GM12878 (cell line): ENCODE data around the gene WNT3A. TPM values are rescaled to one million over a fixed set of nuclear protein-coding genes. Genes with fewer than 3 reads are reported as not detected.

Experiments used
- ATAC-seq: fragments of 200-7000 bp; cut with Tn5 transposase; 3 replicates; pipeline ENCODE4 v1.9.1; 2020; ENCODE audit warnings: mild to moderate bottlenecking, moderate library complexity
- BruUV-seq: library from RNA; stranded (reverse); fragments of 400-500 nt; replicated peaks from 2 replicates; lab custom pipeline; 2021; lab: Mats Ljungman, UMichigan
- CTCF ChIA-PET: fragments of 300-600 bp; sonication (Branson Sonifier 250); formaldehyde crosslinking; extraction: SDS; loops from one replicate; lab custom pipeline; 2021; ENCODE audit warnings: inconsistent platforms; lab: Yijun Ruan, JAX
- POLR2A ChIA-PET: fragments of 350-600 bp; formaldehyde crosslinking; extraction: SDS; loops from one replicate; lab custom pipeline; 2021; ENCODE audit warnings: inconsistent platforms; lab: Charles Lee
- RAD21 ChIA-PET: fragments of 300-600 bp; sonication (Branson Sonifier 250); formaldehyde crosslinking; loops from one replicate; lab custom pipeline; 2023; ENCODE audit warnings: antibody characterized with exemption; ENCODE audit not compliant: unreplicated experiment; lab: Charles Lee
- SMC1A ChIA-PET: fragments of 300-600 bp; sonication (Branson Sonifier 250); formaldehyde crosslinking; loops from one replicate; lab custom pipeline; 2023; ENCODE audit not compliant: unreplicated experiment, uncharacterized antibody; lab: Charles Lee
- DNase-seq: peaks from one replicate; pipeline ENCODE4 v3.0.0-alpha.2; 2011; ENCODE audit warnings: low read depth, low spot score
- FAIRE-seq: peaks from 3 replicates; lab custom pipeline; 2011; peaks lifted over from hg19 to GRCh38; lab: Jason Lieb, UNC
- H2AFZ ChIP-seq: 2 replicates; pipeline ENCODE4 v1.6.0; 2011; ENCODE audit warnings: low read depth, low read length, control low read depth; ENCODE audit not compliant: control insufficient read depth
- H3K27ac ChIP-seq: 2 replicates; pipeline ENCODE4 v1.5.1; 2011; ENCODE audit warnings: control low read depth; ENCODE audit not compliant: control insufficient read depth, insufficient read depth
- H3K27me3 ChIP-seq, 2 experiments: replicated peaks in 1 of 2; 2 replicates each; pipeline versions ENCODE4 v1.6.0 to v1.6.1; 2011; ENCODE audit warnings: low read length in 1 of 2; ENCODE audit not compliant: control insufficient read depth in 2 of 2, insufficient read depth in 2 of 2
- H3K36me3 ChIP-seq, 2 experiments: 2 replicates each; pipeline ENCODE4 v1.5.1; 2011; ENCODE audit warnings: low read length in 1 of 2; ENCODE audit not compliant: control insufficient read depth in 2 of 2, insufficient read depth in 2 of 2
- H3K4me1 ChIP-seq: 2 replicates; pipeline ENCODE4 v1.6.1; 2011; ENCODE audit warnings: mild to moderate bottlenecking, low read length, moderate library complexity, mixed read lengths; ENCODE audit not compliant: control insufficient read depth, insufficient read depth
- H3K4me2 ChIP-seq: 2 replicates; pipeline ENCODE4 v1.6.0; 2011; ENCODE audit warnings: control low read depth; ENCODE audit not compliant: control insufficient read depth, insufficient read depth
- H3K4me3 ChIP-seq: fragments of 200-600 bp; sonication (generic); 2 replicates; pipeline ENCODE4 v1.5.1; 2016
- H3K79me2 ChIP-seq: 2 replicates; pipeline ENCODE4 v1.6.0; 2011; ENCODE audit warnings: low read length; ENCODE audit not compliant: control insufficient read depth, insufficient read depth
- H3K9ac ChIP-seq: 2 replicates; pipeline ENCODE4 v1.8.0; 2011; ENCODE audit warnings: low read length, control low read depth, mixed read lengths; ENCODE audit not compliant: control insufficient read depth, insufficient read depth
- H3K9me3 ChIP-seq: replicated peaks from 3 replicates; pipeline ENCODE4 v1.5.1; 2011; ENCODE audit warnings: mild to moderate bottlenecking, low read length; ENCODE audit not compliant: control insufficient read depth, insufficient read depth
- H4K20me1 ChIP-seq: 2 replicates; pipeline ENCODE4 v1.6.0; 2011; ENCODE audit not compliant: control insufficient read depth, insufficient read depth
- CBFB ChIP-seq: IDR thresholded peaks from 2 replicates; pipeline ENCODE4 v1.6.1; 2016; ENCODE audit warnings: antibody characterized with exemption, low read depth
- CEBPB ChIP-seq, 2 experiments: fragments of 150-350 bp in 1 of 2; IDR thresholded peaks; 2 replicates each; pipeline ENCODE4 v1.6.1; 2012 to 2014; ENCODE audit warnings: low read depth in 2 of 2, low read length in 2 of 2, borderline replicate concordance in 1 of 2, inconsistent platforms in 1 of 2
- EGR1 ChIP-seq, 2 experiments: IDR thresholded peaks; 1 replicate in 1 of 2; 2 replicates in 1 of 2; pipeline ENCODE4 v1.6.1; 2011 to 2012; ENCODE audit warnings: low read depth in 2 of 2, low read length in 2 of 2, borderline replicate concordance in 1 of 2, mild to moderate bottlenecking in 1 of 2, moderate library complexity in 1 of 2
- ELK1 ChIP-seq: IDR thresholded peaks from 2 replicates; pipeline ENCODE4 v1.6.1; 2012; ENCODE audit warnings: low read depth, low read length, improper control_type of control experiment
- GATAD2B ChIP-seq: fragments of 450-650 bp; conservative IDR thresholded peaks from 2 replicates; pipeline ENCODE4 v1.6.1; 2017; ENCODE audit warnings: low read depth, mild to moderate bottlenecking, moderate library complexity
- IRF4 ChIP-seq: IDR thresholded peaks from 2 replicates; pipeline ENCODE4 v1.6.1; 2011; ENCODE audit warnings: low read depth, low read length
- MYB ChIP-seq: fragments of 150-350 bp; IDR thresholded peaks from 2 replicates; pipeline ENCODE4 v1.6.1; 2014; ENCODE audit warnings: mild to moderate bottlenecking, low read depth, low read length, borderline replicate concordance
- MYC ChIP-seq: IDR thresholded peaks from 2 replicates; pipeline ENCODE4 v1.6.1; 2011; ENCODE audit warnings: mild to moderate bottlenecking, low read length, moderate library complexity, inconsistent platforms; ENCODE audit not compliant: insufficient read depth, insufficient replicate concordance, insufficient read length, severe bottlenecking
- NR2C2 ChIP-seq: IDR thresholded peaks from 2 replicates; pipeline ENCODE4 v1.6.1; 2011; ENCODE audit warnings: borderline replicate concordance, low read depth; ENCODE audit not compliant: control insufficient read depth, insufficient read length
- PAX8 ChIP-seq: fragments of 450-650 bp; IDR thresholded peaks from 2 replicates; pipeline ENCODE4 v1.6.1; 2017; ENCODE audit warnings: mild to moderate bottlenecking, moderate library complexity
- POLR2A ChIP-seq: IDR thresholded peaks from 2 replicates; pipeline ENCODE4 v1.6.1; 2011; ENCODE audit warnings: low read depth, mild to moderate bottlenecking, low read length
- TAF1 ChIP-seq: IDR thresholded peaks from 2 replicates; pipeline ENCODE4 v1.6.1; 2011; ENCODE audit warnings: mild to moderate bottlenecking, low read depth, low read length, borderline replicate concordance
- USF1 ChIP-seq: IDR thresholded peaks from 2 replicates; pipeline ENCODE4 v1.6.1; 2011; ENCODE audit warnings: borderline replicate concordance, low read depth, mild to moderate bottlenecking, moderate library complexity, mixed read lengths, low read length; ENCODE audit not compliant: insufficient read depth; ENCODE audit errors: extremely low read length
- ZNF622 ChIP-seq: fragments of 450-650 bp; IDR thresholded peaks from 2 replicates; pipeline ENCODE4 v1.6.1; 2017; ENCODE audit warnings: mild to moderate bottlenecking, inconsistent platforms
- WGBS: methylation state at CpG from one replicate; pipeline ENCODE4 v1.1.6; 2016; ENCODE audit warnings: low lambda C conversion rate; ENCODE audit not compliant: insufficient replicate concordance, insufficient coverage; ENCODE audit errors: missing lambda C conversion rate; 5-methylcytosine and 5-hydroxymethylcytosine counted together
- in situ Hi-C: fragments of 300-500 bp; cut with MboI; formaldehyde crosslinking; loops from 9 replicates; pipeline ENCODE4 v1.14.3; 2018; ENCODE audit warnings: mixed read lengths
- intact Hi-C: fragments of 100-400 bp; cut with micrococcal nuclease; formaldehyde crosslinking; loops from one replicate; pipeline ENCODE4 v1.14.2; 2022; ENCODE audit not compliant: unreplicated experiment
- polyA plus RNA-seq, 11 experiments: library from polyadenylated mRNA; depleted of rRNA in 4 of 11; unstranded in 6 of 11; stranded (reverse) in 5 of 11; fragments of >200 nt; fragmentation: Nextera tagmentation in 4 of 11; fragmentation: Illumina TruSeq in 1 of 11; extraction: Ambion mirVana in 4 of 11; extraction: Trizol in 1 of 11; gene quantifications; 1 replicate in 1 of 11; 2 replicates in 10 of 11; pipeline versions ENCODE4 v1.2.1 to v1.2.3, GENCODE V29; 2011 to 2016; ENCODE audit warnings: inconsistent platforms in 2 of 11, missing spikeins in 2 of 11, low read depth in 1 of 11
- total RNA-seq, 4 experiments: library from RNA; depleted of rRNA in 3 of 4; stranded (reverse); fragments of >200 nt in 3 of 4; fragmentation: Illumina TruSeq in 1 of 4; extraction: Trizol in 1 of 4; gene quantifications; 2 replicates each; pipeline versions ENCODE4 v1.2.1 to v1.2.3, GENCODE V29; 2013 to 2021

WNT3A gene
- total and polyA plus RNA-seq, 10 of the 15 experiments (the other 5 are each of a cell fraction or from before 2014, with no cell fraction given) = 0.16 TPM; not detected in 9

DNA sequence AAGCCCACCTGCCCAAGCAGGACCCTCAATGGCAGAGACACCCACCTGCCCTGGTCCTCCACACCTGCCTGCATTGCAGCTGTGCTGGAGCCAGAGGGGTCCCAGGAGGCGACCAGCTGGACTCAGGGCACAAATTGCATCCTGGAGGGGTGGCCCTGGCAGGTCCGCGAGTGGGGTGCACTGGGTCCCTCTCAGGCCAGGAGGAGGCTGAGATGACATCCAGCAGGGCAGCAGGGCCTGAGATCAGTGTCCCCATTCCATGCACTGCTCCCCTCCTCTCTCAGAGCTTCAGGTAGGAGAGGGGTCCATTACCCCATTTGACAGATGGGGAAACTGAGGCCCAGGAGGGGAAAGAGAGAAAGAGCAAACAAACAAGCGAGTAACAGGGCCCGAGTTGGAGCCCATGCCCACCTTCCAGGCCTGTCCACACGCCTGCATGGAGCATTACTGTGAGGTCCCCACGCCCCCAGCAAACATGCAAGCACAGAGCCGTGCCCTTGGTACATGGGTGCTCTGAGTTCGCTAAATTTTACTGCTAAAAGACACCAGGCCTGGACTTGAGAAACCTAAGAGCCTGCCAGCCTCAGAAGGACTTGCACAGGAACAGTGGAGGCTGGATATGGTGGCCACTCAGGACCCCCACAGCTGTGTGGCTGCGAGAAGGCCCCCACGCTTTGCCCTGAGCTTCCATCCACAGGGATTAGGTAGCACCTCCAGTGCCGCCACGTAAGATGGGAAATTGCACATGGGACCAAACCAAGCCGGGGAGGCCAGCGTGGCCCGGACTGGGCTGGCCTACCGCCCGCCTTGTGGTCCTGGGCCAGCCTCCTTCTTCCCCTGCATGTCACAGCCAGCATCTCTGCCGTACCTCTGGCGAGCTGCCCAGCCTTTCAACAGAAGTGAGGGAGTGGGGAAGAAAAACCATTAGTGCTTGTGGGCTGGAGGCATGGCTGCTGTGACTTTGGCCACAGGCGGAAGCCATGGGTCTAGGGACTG lies 7.4 kb downstream of the WNT3A start:
- H3K9ac ChIP-seq = no peak overlapping the region

More for the DNA sequence above, 7.4 kb downstream of the WNT3A start:
- CTCF ChIA-PET = interaction anchor here (1.6 kb wide), 1 partner anchor 11 kb away, joined by 6 read pairs; no protein-coding TSS in a partner anchor
- Histone ChIP-seq H3K9me3 (no peaks in the 10 kb centered on the region), H3K27ac (no peak overlapping the region), H4K20me1 (no peaks in the 10 kb centered on the region), H3K4me2 (no peak overlapping the region), H3K36me3 (no peaks in the 10 kb centered on the region), H3K27me3 (no peaks in the 10 kb centered on the region; a peak in 1 of 4 replicates), H3K4me1 (peaks cover 9% of the 10 kb centered on the region), H2AFZ (no peak overlapping the region), H3K4me3 (no peak overlapping the region), H3K79me2 (no peaks in the 10 kb centered on the region)
- POLR2A ChIA-PET = no interaction called here
- no peak for DNase-seq
- 20% methylated on average over 21 of the region's 21 CpGs for WGBS
- SMC1A ChIA-PET = no interaction called here
- in situ Hi-C loops (no loop called here), intact Hi-C loops (no loop called here)
- BruUV-seq = no TSS peak
- TF ChIP-seq GATAD2B (no peak), PAX8 (no peak), NR2C2 (no peak), EGR1 (IDR thresholded peaks at IDR 0.05; ENCODE audit: borderline replicate concordance in 1 of 2, low read depth in 2 of 2, low read length in 2 of 2) (no peak), ZNF622 (no peak), IRF4 (no peak), TAF1 (no peak), ELK1 (no peak), USF1 (no peak), MYC (no peak), CEBPB (IDR thresholded peaks at IDR 0.05; ENCODE audit: borderline replicate concordance in 1 of 2, low read depth in 2 of 2, low read length in 2 of 2) (no peak), MYB (no peak), CBFB (no peak), POLR2A (no peak)
- RAD21 ChIA-PET = no interaction called here
- no peak for FAIRE-seq
- ATAC-seq = no peak
